Activated T-cell treated with anti-CD3 and anti-CD28 coated beads for 4 hours (primary cell): ENCODE measurements around the gene GCSAML.

ENCODE experiments used
- DNase-seq: peaks from one replicate; pipeline ENCODE4 v3.0.0-alpha.2; 2020

GCSAML gene

GRCh38 chr1:247576514-247576913, 27.6 kb downstream of the GCSAML start:
- no peak for DNase-seq

- no peak for DNase-seq
These were observed 30.1 kb downstream of the GCSAML start for GRCh38 chr1:247578946-247579460.

GRCh38 chr1:247588060-247588459, 39.1 kb downstream of the GCSAML start, which contains the start of gene OR2G2:
Gene OR2G2 (plus strand): TSS chr1:247588360. CDS start chr1:247588360, 0 bp downstream.
- DNase-seq, result no peak

- DNase-seq, result no peak
These were observed 56.4 kb downstream of the GCSAML start, which contains the start of gene OR2G3 for GRCh38 chr1:247605286-247605685. Gene OR2G3 (plus strand): TSS chr1:247605586. CDS start chr1:247605586, 0 bp downstream.

GRCh38 chr1:247613405-247613804, 64.5 kb downstream of the GCSAML start:
- DNase-seq, result no peak

- DNase-seq, result no peak
These were observed 65.7 kb downstream of the GCSAML start for GRCh38 chr1:247614625-247615024.
